Keratinocyte (primary cell): ENCODE measurements around the gene ITPR1. TPM values are rescaled to one million over a fixed set of nuclear protein-coding genes. Genes with fewer than 3 reads are reported as not detected.
A peak's percentile ranks its signal among the peaks of the same experiment; 100 is the strongest.

Source experiments
- DNase-seq: peaks from one replicate; pipeline ENCODE4 v3.0.0-alpha.2; 2011; ENCODE audit warnings: low read depth, missing footprints, low spot score
- FAIRE-seq: peaks from 2 replicates; lab custom pipeline; 2011; peaks lifted over from hg19 to GRCh38; lab: Jason Lieb, UNC
- H2AFZ ChIP-seq: 2 replicates; pipeline ENCODE4 v1.6.0; 2012; ENCODE audit warnings: low read length, control low read depth, inconsistent platforms; ENCODE audit not compliant: control insufficient read depth
- H3K27ac ChIP-seq: 2 replicates; pipeline ENCODE4 v1.5.1; 2011; ENCODE audit warnings: low read length; ENCODE audit not compliant: control insufficient read depth, insufficient read depth
- H3K27me3 ChIP-seq: 3 replicates; pipeline ENCODE4 v1.6.0; 2011; ENCODE audit warnings: low read length; ENCODE audit not compliant: control insufficient read depth, insufficient read depth; ENCODE audit errors: extremely low read depth
- H3K36me3 ChIP-seq, 2 experiments: 2 replicates in 1 of 2; 3 replicates in 1 of 2; pipeline ENCODE4 v1.5.1; 2011; ENCODE audit warnings: low read length in 2 of 2, mild to moderate bottlenecking in 1 of 2; ENCODE audit not compliant: control insufficient read depth in 2 of 2, insufficient read depth in 2 of 2; ENCODE audit errors: extremely low read depth in 1 of 2
- H3K4me1 ChIP-seq: 3 replicates; pipeline ENCODE4 v1.5.1; 2011; ENCODE audit warnings: low read length; ENCODE audit not compliant: control insufficient read depth, insufficient read depth; ENCODE audit errors: extremely low read depth
- H3K4me2 ChIP-seq: 3 replicates; pipeline ENCODE4 v1.6.0; 2011; ENCODE audit warnings: low read depth, low read length; ENCODE audit not compliant: control insufficient read depth, insufficient read depth; ENCODE audit errors: extremely low read depth
- H3K4me3 ChIP-seq, 3 experiments: fragments of 200-600 bp in 1 of 3; sonication (generic) in 1 of 3; 2 replicates in 2 of 3; 3 replicates in 1 of 3; pipeline ENCODE4 v1.5.1; 2011 to 2016; ENCODE audit warnings: low read length in 3 of 3, mild to moderate bottlenecking in 3 of 3, control low read depth in 2 of 3, inconsistent platforms in 1 of 3, low read depth in 1 of 3, mixed read lengths in 1 of 3, mixed run types in 1 of 3, moderate library complexity in 1 of 3; ENCODE audit not compliant: control insufficient read depth in 2 of 3, insufficient read depth in 2 of 3; ENCODE audit errors: extremely low read depth in 1 of 3
- H3K79me2 ChIP-seq: 2 replicates; pipeline ENCODE4 v1.6.0; 2012; ENCODE audit warnings: low read length; ENCODE audit not compliant: control insufficient read depth, insufficient read depth
- H3K9ac ChIP-seq: 3 replicates; pipeline ENCODE4 v1.6.0; 2011; ENCODE audit warnings: low read length; ENCODE audit not compliant: control insufficient read depth, insufficient read depth; ENCODE audit errors: extremely low read depth
- H3K9me1 ChIP-seq: 3 replicates; pipeline ENCODE4 v1.6.0; 2011; ENCODE audit warnings: low read length; ENCODE audit not compliant: control insufficient read depth, insufficient read depth; ENCODE audit errors: extremely low read depth
- H3K9me3 ChIP-seq: 2 replicates; pipeline ENCODE4 v1.5.1; 2012; ENCODE audit warnings: low read depth, low read length; ENCODE audit not compliant: control insufficient read depth
- H4K20me1 ChIP-seq: 3 replicates; pipeline ENCODE4 v1.6.0; 2011; ENCODE audit warnings: low read length; ENCODE audit not compliant: control insufficient read depth, insufficient read depth; ENCODE audit errors: extremely low read depth
- EZH2 ChIP-seq: IDR thresholded peaks from one replicate; pipeline ENCODE4 v1.6.1; 2012; ENCODE audit warnings: inconsistent platforms, mild to moderate bottlenecking, low read length, moderate library complexity
- dilution Hi-C: fragments of 300-500 bp; cut with MboI; formaldehyde crosslinking; loops from one replicate; pipeline ENCODE4 v1.7.0; 2020; ENCODE audit warnings: low sequenced_read_pairs; ENCODE audit not compliant: extremely low pct_ligation_motif_present
- polyA plus RNA-seq, 5 experiments: library from polyadenylated mRNA; depleted of rRNA in 3 of 5; stranded (reverse) in 3 of 5; stranded (forward) in 1 of 5; unstranded in 1 of 5; fragments of >200 nt; gene quantifications; 1 replicate in 1 of 5; 2 replicates in 3 of 5; 3 replicates in 1 of 5; pipeline versions ENCODE4 v1.2.1 to v1.2.3, GENCODE V29; 2011 to 2012; ENCODE audit warnings: missing spikeins in 2 of 5, low read depth in 1 of 5, low replicate concordance in 1 of 5
- TF ChIP-seq, protein P1 (sequence below), 3 experiments: IDR thresholded peaks in 1 of 3; conservative IDR thresholded peaks in 1 of 3; optimal IDR thresholded peaks in 1 of 3; 2 replicates in 2 of 3; 3 replicates in 1 of 3; pipeline versions ENCODE3 to v1.5.1; 2011; ENCODE audit warnings: low read length in 3 of 3, mild to moderate bottlenecking in 3 of 3, moderate library complexity in 2 of 3, control low read depth in 1 of 3, inconsistent platforms in 1 of 3; ENCODE audit not compliant: insufficient read depth in 2 of 3; ENCODE audit errors: extremely low read depth in 1 of 3

The ITPR1 gene
- polyA plus RNA-seq, 1 donor (not counting 4 experiments of a cell fraction or from before 2014, with no cell fraction given): 3.5 TPM

DNA sequence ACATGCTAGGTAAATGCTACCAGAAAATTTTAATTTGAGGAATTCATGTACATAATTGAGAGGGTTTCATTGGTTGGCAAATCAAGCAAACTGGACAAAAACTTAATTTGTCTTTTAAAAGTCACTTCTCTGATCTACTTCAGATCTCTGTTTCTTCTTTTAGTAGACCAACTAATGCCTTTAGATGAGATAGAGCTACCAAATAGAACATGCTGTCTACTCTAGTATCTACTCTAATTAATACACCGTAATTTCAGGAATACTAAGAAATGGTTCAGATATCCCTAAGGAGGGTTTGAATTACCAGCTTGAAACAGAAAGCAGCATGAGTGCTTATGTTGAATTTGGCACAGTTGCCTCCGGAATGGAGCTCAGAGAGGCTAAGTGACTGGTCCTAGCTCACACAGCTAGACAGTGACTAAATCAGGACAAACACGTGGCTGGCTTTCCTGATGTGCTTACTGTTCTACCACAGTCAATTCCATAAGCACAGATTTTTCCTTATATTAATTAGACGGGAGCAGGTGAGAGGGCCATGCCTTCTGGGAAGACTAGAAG lies 225.1 kb downstream of the ITPR1 start:
- FAIRE-seq (no peak), DNase-seq (no peak)
- H3K36me3 ChIP-seq: no peaks in the 10 kb centered on the region
- H3K79me2 ChIP-seq: no peaks in the 10 kb centered on the region
- H3K9me1 ChIP-seq: no peaks in the 10 kb centered on the region
- H3K27ac ChIP-seq: no peak overlapping the region
- peaks cover 24% of the 10 kb centered on the region for H3K4me1 ChIP-seq
- H3K9ac ChIP-seq: no peak overlapping the region
- H4K20me1 ChIP-seq: no peaks in the 10 kb centered on the region
- no peaks in the 10 kb centered on the region for H3K9me3 ChIP-seq
- TF ChIP-seq, protein P1, sequence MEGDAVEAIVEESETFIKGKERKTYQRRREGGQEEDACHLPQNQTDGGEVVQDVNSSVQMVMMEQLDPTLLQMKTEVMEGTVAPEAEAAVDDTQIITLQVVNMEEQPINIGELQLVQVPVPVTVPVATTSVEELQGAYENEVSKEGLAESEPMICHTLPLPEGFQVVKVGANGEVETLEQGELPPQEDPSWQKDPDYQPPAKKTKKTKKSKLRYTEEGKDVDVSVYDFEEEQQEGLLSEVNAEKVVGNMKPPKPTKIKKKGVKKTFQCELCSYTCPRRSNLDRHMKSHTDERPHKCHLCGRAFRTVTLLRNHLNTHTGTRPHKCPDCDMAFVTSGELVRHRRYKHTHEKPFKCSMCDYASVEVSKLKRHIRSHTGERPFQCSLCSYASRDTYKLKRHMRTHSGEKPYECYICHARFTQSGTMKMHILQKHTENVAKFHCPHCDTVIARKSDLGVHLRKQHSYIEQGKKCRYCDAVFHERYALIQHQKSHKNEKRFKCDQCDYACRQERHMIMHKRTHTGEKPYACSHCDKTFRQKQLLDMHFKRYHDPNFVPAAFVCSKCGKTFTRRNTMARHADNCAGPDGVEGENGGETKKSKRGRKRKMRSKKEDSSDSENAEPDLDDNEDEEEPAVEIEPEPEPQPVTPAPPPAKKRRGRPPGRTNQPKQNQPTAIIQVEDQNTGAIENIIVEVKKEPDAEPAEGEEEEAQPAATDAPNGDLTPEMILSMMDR (optimal IDR thresholded peaks at IDR 0.05 in 1 of 3, IDR thresholded peaks at IDR 0.05 in 1 of 3, conservative IDR thresholded peaks at IDR 0.05 in 1 of 3; ENCODE audit: extremely low read depth in 1 of 3, insufficient read depth in 2 of 3, low read length in 3 of 3): no peak
- no peak for TF ChIP-seq EZH2
- H3K4me3 ChIP-seq: no peak overlapping the region
- dilution Hi-C loops: loop anchor here (10.0 kb wide), 1 partner anchor 267 kb away; no protein-coding TSS in a partner anchor
- peak overlapping the region; percentile 56 for H2AFZ ChIP-seq
- no peaks in the 10 kb centered on the region for H3K27me3 ChIP-seq
- no peak overlapping the region for H3K4me2 ChIP-seq

DNA sequence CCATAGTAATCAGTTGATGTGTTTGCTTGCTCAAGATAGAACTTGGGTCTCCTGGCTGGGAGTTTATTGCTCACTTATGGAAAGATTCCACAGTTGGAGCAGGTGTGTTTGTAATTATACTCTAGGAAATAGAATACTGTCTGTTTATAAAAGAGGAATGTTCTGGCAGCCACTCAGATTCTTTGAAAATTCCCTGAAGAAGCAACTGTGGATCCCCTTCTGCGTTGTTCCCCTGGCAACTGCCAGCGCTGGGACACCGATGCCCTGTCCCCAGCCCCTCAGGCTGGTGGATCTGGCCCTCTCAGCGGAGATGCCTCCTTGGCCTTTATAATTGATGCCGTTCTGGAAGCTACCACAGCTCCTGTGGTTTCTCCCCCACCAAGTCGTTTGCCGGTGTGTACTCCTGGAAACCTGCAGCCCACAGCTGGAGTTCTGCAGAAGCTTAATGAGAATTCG lies 225.9 kb downstream of the ITPR1 start:
- Histone ChIP-seq H3K9me1 (no peaks in the 10 kb centered on the region), H3K27ac (no peak overlapping the region), H3K4me3 (no peak overlapping the region), H3K4me2 (no peak overlapping the region), H3K9me3 (no peaks in the 10 kb centered on the region), H3K79me2 (no peaks in the 10 kb centered on the region), H4K20me1 (no peaks in the 10 kb centered on the region), H3K27me3 (no peaks in the 10 kb centered on the region), H3K9ac (no peak overlapping the region), H2AFZ (peak overlapping the region; percentile 56), H3K36me3 (no peaks in the 10 kb centered on the region), H3K4me1 (peaks cover 24% of the 10 kb centered on the region)
- FAIRE-seq: no peak
- DNase-seq: no peak
- TF ChIP-seq EZH2: no peak
- TF ChIP-seq, protein P1 (optimal IDR thresholded peaks at IDR 0.05 in 1 of 3, IDR thresholded peaks at IDR 0.05 in 1 of 3, conservative IDR thresholded peaks at IDR 0.05 in 1 of 3; ENCODE audit: extremely low read depth in 1 of 3, insufficient read depth in 2 of 3, low read length in 3 of 3): no peak
- dilution Hi-C loops: loop anchor here (10.0 kb wide), 1 partner anchor 266 kb away; no protein-coding TSS in a partner anchor
